HG02981 (cell line): ENCODE results near the gene USP16.
"Not testable (repeated sequence)": the region's sequence is repeated elsewhere in the genome, so short reads cannot be mapped to it uniquely, and the experiment has no call there.

Experiments
- ATAC-seq: cut with Tn5 transposase; IDR thresholded peaks from one replicate; pipeline ENCODE4 v1.9.1; 2021; ENCODE audit warnings: mild to moderate bottlenecking, moderate library complexity; ENCODE audit not compliant: unreplicated experiment

The USP16 gene

DNA sequence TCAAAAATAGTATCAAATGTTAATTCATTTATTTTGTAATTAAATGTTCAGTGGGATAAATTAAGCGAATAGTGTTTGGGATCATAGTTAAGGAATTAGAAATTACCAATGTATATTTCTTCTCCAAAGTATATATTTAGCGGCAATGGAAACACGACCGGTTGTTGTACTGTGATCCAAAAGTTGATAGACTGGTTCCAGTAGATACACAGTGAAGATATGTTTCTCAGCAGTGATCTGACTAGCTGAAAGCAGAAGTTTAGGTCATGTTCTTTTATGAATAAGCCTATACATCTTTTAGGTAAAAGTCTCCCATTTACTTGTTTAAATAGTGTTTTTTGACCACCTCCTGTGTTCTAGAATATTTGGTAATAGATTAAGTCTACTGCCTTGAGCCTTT lies 8.8 kb downstream of the USP16 start:
- no peak for ATAC-seq

DNA sequence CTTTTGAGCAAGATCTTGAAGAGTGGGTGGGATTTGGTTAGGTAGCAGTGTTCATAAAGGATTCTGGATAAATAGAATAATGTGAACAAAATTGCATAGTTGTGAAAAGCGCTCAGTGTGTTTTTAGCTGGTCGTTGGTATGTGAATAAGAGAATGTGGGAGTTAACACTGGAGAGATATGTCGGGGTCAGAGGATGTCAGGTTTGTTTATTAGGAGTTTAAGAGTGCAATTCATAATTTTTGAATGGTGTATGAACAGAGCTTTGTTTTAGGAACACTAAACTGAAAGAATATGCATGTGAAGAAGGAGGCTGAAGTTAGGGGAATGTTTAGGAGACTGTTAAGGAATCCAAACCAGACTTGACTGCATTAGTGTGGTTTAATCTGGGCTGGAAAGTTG lies 9.4 kb downstream of the USP16 start:
- ATAC-seq = no peak

DNA sequence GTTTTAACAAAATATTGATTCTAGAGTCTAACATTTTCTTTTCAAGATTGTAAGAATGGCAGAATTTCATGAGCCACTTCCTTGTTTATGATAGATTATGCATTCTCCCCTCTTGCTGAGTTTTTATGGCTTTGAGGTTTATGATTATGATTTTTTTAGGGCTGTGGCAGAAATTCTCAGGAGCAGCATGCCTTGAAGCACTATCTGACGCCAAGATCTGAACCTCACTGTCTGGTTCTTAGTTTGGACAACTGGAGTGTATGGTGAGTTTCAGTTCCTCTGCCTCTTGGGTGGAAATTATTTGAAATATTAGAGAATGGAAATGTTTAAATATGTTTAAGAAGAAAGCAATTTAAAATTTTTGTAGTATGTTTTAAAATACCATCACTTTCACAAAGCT lies 10.2 kb downstream of the USP16 start:
- ATAC-seq = no peak

DNA sequence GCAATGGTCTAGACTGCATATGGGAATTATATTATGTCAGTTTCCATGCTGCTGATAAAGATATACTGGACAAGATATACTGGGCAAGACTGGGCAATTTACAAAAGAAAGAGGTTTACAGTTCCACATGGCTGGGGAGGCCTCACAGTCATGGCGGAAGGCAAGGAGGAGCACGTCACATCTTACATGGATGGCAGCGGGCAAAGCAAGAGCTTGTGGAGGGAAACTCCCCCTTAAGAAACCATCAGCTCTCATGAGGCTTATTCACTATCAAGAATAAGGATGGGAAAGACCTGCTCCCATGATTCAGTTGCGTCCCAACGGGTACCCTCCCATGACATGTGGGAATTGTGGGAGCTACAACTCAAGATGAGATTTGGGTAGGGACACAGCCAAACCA lies 27.8 kb downstream of the USP16 start:
- no peak for ATAC-seq

DNA sequence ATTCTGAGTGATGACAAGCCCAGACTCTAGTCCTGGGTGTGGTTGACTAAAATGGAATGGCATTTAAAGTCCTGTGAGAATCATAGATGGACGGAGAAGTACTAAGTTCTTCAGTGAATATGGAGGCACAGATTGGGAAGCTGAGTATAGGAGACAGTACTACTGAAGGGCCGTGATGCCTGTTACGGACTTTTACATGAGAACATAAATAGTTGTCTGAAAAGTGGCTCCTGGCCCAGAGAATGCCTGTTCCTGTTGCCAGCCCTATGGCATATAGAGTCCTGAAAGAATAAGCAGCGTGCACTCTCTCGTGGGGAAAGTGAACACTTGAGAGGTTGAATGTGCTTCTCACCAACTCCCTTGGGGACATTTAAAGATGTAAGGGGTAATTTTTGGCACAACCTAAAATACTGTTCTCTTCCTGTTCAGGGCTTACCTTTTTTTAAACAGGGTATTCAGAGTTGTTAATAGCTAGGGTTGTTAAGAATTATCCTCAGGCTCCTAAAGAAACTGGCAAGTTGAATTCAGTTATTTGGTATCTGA lies 28.6 kb downstream of the USP16 start:
- ATAC-seq = no peak

DNA sequence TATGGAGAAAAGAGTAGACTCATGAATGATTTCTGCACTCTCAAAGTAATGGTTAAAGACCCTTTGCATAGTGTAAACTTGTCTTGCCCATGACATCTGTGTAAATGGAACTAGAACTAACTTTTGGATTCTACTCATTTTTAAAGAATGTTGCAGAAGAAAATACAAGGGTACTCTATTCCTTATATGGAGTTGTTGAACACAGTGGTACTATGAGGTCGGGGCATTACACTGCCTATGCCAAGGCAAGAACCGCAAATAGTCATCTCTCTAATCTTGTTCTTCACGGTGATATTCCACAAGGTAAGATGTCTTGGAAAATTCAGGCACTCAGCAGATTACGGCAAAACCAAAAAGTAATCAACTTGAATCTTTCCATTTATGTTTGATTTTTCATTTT lies 29.2 kb downstream of the USP16 start:
- ATAC-seq = no peak

DNA sequence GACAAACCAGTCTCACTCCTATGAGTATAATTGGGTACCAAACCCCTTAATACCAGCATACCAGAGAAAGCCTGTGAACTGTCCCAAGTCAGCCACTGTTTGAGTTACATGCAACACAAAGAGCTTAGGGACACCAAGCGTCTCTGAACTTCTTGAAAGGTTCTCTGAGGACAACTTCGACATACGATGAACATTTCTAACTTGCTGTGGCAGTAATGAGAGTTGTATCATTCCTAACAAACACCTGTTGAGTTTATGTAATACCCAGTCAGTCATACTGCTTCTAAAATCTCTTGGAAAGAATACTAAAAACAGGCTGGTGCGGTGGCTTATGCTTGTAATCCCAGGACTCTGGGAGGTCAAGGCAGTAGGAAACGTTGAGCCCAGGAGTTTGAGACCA lies 30.6 kb downstream of the USP16 start:
- ATAC-seq = no peak

DNA sequence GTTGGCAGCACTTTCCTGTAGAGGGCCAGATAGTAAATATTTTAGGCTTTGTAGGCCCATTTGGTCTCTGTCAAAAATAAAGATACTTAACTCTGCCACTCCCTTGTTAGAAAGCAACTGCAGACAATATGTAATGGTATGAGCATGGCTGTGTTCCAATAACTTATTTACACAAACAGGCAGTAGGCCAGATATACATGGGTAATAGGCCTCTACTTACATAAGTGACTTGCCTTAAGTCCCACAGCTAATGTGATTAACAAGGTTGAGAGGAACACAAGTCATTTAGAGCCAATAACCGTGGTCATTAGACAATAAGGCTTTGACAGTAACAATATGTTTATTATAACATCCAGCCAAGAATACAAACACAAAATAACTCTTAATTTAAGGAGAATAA lies 31.5 kb downstream of the USP16 start:
- no peak for ATAC-seq

DNA sequence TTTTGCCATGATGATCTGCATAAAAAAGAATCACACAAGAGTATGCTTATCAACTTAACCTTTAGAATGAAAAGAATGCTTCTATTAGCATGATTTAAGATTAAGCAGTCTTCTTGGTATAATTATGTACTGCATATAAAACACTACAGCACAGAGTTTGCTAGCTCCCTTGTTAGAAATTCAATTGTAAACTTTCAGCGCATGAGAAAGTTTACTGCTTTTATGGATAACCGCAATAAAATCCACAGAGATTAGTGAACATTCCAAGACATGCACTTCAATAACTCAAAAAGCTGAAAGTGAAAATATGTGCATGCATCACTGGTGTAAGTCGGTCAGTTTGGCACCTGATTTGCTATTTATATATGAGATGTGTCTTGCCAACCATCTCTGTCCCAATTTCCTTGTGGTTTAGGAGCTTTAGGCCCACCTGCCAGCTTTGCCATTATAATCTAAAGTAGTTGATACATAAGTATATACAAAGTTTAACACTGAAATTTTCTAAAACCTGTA lies 32.1 kb downstream of the USP16 start:
- no peak for ATAC-seq

DNA sequence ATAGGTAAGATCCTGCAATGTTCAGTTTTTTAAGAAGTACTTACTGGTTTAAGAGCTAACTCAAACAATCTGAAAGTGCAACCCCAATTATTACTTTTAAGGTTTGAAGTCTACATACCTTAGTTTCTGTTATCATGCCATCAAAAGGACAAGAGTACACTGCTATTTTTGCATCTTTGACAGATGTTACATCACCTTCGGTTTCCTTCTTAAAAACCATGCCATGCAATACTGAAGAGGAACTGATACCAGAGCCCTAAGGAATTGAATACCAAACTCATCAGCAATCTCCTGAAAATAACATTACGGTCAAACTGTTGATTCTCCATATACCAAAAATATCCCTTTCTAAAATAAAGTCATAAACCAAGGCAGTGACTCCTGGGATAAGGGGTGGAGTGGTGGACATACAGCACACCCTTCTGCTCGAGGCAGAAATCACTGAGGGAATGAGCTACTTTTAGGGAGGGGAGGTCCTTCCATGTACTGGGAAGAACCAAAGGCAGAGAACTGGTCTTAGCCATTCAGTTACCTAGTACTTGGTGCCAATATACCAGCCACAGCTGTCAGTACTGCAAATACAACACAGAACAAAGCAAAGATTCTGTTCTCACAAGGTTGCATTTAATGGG lies 40.5 kb downstream of the USP16 start:
- ATAC-seq = peak; percentile 98

DNA sequence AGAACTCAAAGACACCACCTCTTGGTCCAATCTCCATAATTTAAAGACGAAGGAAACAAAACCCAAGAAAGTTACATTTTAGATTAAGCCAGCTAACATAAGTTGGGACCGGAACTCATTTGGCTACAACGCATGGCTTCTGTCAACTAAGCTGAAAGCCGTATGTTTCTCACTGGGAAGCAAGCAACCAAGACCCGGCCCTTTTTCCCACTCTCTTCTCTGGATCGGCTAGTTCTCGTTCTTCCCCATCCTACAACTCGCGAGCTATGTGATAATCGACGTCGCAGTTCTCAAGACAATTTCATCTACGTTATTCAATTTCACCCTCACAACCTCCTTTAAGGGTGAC lies 48.4 kb downstream of the USP16 start:
- ATAC-seq = no peak

DNA sequence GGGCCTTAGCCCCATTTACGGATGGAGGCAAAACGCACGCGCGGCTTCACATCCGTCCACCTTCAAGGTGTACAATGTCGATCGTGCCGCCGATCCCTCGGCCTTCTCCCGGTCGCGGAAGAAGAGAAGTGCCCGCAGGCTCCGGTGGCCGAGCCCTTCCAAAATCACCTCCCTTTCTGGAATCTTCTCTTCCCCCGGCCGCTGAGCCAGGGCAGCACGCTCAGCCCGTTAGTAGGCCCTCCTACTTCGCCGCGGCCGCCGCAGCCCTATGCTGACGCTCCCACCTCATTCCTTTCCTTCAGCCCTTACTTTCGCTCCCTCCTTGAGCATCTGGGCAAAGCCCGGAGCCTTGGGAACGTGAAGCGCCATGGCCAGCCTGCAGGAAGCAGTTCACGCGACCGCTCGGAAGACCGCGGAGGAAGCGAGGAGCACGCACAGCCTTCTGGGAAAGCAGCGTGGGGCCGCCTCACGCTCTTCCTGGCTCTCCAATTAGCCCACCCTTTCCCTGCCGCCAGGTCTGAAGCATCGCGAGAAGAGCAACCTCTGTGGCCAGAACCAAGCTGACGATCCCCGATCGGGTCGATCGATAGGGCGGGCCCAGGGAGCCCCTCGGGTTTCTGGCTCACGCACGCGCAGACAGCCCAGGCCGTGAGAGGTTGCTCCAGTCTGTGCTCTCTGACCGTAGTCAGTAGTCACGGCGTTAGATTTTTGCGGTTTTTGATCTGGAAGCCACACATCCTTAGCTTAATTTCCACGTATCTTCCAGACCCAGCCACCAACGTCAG lies 48.9 kb downstream of the USP16 start, which contains the start of gene CCT8:
CCT8 (minus strand) TSS at position 427 of the 785 bp plus-strand sequence; CDS start at position 369, 58 bp downstream.
- ATAC-seq = peak; percentile 86

DNA sequence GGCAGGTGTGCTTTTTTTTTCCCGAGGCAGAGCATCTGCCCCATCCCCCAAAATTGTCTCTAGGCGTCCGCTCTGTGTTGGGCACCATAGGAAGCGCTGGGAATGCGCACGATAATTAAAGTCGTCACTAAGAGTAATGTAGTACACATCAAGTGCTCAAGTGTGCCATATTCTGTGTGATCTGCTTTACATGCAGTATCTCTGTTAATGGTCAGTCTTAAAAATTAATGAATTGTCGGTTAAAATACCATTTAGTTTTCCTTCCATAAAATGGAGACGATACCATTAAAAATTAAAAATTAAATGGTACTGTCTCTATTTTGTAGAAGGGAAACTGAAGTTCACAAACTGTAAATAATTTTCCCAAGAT lies 49.5 kb downstream of the USP16 start:
- ATAC-seq = no peak

DNA sequence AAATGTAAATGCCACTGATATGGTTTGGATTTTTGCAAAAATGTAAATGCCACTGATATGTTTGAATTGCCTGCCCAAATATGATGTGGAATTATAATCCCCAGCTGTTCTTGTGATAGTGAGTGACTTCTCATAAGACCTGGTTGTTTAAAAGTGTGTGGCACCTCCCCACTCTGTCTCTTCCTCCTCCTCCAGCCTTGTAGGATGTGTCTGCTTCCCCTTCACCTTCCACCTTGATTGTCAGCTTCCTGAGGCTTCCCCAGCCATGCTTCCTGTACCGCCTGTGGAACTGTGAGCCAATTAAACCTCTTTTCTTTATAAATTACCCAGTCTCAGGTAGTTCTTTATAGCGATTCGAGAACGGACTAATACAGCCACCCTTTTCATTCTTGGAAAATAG lies 50.3 kb downstream of the USP16 start:
- no peak for ATAC-seq

DNA sequence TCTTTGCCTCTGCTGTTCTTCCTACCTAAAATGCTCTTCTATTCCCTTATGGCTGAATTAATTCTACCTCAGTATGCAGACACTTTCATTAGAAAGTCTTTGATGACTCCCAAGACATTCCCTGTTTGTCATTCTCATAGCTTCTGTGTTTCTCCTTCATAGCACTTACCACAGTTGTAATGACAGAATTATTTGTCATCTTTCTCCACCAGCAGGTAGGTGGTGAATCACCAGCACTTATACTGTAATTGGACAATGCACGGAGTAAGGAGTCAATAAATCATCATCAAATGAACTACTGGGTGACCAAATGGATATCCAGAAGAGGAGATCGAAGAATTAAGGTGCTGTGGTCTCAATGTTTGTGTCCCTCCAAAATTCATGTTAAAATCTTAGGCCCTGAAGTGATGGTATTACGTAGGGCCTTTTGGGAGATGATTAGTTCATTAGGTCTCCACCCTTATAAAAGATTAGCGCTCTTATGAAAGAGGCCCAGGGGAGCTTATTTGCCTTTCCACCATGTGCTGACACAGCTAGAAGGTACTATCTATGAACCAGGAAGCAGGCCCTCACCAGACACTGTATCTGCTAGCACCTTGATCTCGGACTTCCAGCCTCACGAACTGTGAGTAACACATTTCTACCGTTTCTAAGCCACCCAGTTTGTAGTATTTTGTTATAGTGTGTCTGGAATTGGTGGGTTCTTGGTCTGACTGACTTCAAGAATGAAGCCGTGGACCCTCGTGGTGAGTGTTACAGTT lies 51.4 kb downstream of the USP16 start:
- ATAC-seq = no peak

DNA sequence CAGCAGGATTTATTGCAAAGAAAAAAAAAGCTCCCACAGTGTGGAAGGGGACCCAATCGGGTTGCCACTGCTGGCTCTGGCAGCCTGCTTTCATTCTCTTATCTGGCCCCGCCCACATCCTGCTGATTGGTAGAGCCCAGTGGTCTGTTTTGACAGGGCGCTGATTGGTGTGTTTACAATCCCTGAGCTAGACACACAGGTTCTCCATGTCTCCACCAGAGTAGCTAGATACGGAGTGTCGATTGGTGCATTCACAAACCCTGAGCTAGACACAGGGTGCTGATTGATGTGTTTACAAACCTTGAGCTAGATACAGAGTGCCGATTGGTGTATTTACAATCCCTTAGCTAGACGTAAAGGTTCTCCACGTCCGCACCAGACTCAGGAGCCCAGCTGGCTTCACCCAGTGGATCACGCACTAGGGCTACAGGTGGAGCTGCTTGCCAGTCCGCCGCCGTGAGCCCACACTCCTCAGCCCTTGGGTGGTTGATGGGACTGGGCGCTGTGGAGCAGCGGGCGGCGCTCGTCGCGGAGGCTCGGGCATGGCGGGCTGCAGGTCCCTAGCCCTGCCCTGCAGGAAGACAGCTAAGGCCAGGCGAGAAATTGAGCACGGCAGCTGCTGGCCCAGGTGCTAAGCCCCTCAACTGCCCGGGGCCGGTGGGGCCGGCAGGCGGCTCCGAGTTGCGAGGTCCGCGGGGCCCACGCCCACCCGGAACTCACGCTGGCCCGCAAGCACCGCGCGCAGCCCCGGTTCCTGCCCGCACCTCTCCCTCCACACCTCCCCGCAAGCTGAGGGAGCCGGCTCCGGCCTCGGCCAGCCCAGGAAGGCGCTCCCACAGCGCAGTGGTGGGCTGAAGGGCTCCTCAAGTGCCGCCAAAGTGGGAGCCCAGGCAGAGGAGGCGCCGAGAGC lies 52.5 kb downstream of the USP16 start:
- ATAC-seq = not testable (repeated sequence)

DNA sequence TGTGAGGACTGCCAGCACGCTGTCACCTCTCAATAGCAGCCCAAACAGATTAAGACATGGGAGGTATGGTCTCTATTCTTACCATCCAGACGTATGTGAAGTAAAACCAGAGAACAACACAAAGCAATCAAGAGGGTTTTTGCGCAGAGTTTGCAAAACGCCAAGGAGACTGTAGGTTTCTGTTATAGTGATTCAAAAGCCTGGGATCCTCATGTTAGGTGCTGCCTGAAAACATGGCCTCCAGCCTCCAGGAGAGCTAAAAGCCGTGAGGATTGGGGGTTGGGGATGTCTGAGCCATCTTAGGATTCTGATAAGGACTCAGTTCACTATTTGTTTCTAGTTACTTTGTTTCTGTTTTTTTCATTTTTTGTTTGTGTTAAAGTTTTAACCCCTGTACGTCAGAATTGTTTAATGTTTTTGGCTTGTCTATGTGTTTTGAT lies 53.2 kb downstream of the USP16 start:
- no peak for ATAC-seq

DNA sequence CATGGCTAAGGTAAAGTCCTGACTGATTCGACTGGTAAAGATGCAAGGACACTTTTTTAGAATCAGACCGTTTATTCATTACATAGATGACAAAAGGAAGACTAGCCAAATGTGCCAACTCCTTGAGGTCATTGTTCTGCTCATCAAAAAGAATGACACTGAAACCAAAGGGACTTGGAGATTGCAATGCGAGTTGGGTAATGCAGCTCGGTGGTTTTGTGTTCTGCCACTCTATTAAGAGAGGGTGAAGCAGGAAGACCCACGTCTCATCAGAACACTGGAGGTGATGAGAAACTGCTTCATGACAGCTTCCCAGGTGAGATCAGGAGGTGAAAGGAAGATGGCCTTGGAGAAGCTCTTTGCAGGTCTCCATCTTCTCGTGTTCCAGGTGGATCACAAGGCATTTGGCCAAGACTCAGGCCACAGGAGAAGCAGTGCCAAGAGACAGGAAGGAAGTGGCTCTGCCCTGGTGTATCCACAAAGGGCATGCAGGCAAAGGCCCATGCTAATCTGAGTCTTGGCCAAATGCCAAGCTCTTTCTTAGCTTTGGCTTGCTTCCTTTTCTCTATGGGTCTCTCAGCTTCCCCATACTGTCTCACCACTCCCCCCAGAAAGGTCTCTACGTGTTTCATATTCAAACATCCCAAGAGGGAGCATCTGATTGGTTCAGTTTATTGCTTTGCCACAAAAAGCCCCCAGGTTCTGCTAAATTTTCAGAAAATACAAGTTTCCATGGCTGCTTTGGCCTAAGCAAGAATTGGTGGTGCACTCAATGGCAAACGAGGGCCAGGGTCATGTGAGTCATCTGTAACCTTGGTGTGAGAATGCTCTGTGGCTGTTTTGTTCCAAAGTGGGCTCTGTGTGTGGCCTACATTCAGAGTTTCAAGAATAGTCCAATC lies 54.6 kb downstream of the USP16 start:
- peak; percentile 65 for ATAC-seq

DNA sequence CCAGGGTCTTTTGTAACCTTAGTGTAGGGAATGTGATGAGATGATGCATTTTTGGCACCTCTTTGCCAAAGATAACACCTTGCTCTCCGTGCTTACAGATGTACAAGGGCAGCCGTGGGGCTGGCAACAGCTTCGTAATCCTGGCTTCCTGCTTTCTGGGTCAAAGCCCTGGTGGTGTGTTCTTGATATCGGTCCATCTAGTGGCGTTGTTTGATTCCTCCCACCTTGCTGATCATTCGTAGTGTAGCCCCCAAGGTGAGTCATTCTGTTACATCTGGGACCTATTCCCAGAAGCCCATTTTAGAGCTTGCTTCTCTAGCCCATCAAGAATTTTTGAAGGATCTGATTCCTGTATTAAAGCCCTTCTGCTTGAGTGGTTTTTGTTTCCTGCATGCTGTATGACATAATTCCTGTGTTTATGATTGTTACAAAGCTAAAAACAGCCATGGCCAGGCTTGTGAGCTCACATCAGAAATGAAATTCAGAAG lies 56.0 kb downstream of the USP16 start:
- no peak for ATAC-seq
